Hematopoietic multipotent progenitor cell treated with erythropoietin and hydrocortisone succinate and interleukin-3 and kit ligand, for 8 days (in vitro differentiated cells): ENCODE measurements around the gene SYT5.

Source experiments
- DNase-seq: peaks from one replicate; pipeline ENCODE4 v3.0.0-alpha.2; 2015

Gene SYT5

GRCh38 chr19:55145232-55145631, 34.9 kb downstream of the SYT5 start:
- DNase-seq = no peak

GRCh38 chr19:55141696-55142095, 38.4 kb downstream of the SYT5 start:
- no peak for DNase-seq

GRCh38 chr19:55137915-55138314, 42.2 kb downstream of the SYT5 start:
- DNase-seq = no peak

GRCh38 chr19:55136399-55137102, 43.5 kb downstream of the SYT5 start:
- no peak for DNase-seq

GRCh38 chr19:55134736-55135135, 45.4 kb downstream of the SYT5 start:
- no peak for DNase-seq

GRCh38 chr19:55133639-55134444, 46.2 kb downstream of the SYT5 start:
- no peak for DNase-seq

GRCh38 chr19:55132453-55133129, 47.5 kb downstream of the SYT5 start:
- DNase-seq = peak; percentile 29

- no peak for DNase-seq
These were observed 48.7 kb downstream of the SYT5 start for GRCh38 chr19:55131421-55131820.
